GM12801 (cell line): ENCODE data around the gene MRPS18B.

Source experiments
- TF ChIP-seq, protein P1 (sequence below): IDR thresholded peaks from one replicate; pipeline ENCODE4 v1.5.1; 2011; ENCODE audit warnings: control low read depth; ENCODE audit not compliant: insufficient read length; ENCODE audit errors: extremely low read depth

Gene MRPS18B

GRCh38 chr6:30611150-30611855 lies 6.3 kb upstream of the MRPS18B start:
- TF ChIP-seq, protein P1, sequence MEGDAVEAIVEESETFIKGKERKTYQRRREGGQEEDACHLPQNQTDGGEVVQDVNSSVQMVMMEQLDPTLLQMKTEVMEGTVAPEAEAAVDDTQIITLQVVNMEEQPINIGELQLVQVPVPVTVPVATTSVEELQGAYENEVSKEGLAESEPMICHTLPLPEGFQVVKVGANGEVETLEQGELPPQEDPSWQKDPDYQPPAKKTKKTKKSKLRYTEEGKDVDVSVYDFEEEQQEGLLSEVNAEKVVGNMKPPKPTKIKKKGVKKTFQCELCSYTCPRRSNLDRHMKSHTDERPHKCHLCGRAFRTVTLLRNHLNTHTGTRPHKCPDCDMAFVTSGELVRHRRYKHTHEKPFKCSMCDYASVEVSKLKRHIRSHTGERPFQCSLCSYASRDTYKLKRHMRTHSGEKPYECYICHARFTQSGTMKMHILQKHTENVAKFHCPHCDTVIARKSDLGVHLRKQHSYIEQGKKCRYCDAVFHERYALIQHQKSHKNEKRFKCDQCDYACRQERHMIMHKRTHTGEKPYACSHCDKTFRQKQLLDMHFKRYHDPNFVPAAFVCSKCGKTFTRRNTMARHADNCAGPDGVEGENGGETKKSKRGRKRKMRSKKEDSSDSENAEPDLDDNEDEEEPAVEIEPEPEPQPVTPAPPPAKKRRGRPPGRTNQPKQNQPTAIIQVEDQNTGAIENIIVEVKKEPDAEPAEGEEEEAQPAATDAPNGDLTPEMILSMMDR, result no peak

DNA sequence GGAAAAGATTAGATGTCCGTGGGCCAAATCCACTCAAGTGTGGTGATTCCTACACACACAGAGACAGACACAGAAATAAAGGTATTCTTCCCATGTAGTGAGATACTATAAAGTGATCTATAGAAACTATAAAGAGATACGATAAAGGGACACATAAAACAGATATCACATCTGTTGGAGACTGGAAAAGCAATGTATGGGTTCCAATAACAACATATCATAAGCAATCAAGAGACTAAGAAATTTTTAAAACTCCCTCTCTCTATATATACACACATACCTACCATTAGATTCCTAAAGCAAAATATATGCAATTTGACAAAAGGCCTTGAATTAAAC lies 5.8 kb upstream of the MRPS18B start:
- TF ChIP-seq, protein P1, result no peak

GRCh38 chr6:30612213-30612612 lies 5.4 kb upstream of the MRPS18B start:
- TF ChIP-seq, protein P1, result no peak

GRCh38 chr6:30612687-30613248 lies 4.9 kb upstream of the MRPS18B start:
- TF ChIP-seq, protein P1, result no peak

DNA sequence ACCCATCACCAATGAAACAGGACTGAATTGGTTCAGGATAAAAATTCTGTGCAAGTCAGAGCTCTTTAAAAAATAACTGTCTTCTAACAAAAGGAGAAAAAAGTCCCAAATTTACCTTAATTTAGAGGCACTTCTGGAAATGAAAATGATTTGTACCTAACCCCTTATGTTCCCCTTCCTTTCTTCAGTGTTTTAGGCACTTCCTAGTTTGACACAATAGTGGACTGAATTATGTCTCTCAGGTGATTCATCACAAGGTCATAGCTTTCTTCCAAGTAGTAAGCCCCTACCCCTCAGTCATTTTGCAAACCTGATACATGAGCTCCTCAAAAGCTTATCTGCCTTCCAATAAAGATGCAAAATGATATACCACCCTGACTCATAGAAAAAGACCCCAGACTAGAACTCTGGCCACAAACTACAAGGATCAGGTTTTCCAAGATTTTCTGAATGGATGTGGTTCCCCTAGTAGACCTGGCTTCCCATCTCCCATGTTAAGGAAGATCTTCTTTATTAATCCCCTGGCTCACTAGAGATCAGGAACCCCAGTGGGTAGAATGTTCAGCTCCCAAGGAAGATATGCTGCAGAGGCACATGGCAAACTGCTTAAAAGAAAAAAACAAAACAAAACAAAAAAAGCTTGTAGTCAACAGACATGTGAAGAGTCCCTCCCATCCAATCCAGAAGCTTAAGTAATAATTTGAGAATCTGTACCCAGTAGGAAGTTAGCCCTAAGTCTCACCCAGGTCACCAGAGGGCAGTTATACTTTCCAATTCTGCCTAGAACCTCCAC lies 4.2 kb upstream of the MRPS18B start:
- TF ChIP-seq, protein P1, result no peak

DNA sequence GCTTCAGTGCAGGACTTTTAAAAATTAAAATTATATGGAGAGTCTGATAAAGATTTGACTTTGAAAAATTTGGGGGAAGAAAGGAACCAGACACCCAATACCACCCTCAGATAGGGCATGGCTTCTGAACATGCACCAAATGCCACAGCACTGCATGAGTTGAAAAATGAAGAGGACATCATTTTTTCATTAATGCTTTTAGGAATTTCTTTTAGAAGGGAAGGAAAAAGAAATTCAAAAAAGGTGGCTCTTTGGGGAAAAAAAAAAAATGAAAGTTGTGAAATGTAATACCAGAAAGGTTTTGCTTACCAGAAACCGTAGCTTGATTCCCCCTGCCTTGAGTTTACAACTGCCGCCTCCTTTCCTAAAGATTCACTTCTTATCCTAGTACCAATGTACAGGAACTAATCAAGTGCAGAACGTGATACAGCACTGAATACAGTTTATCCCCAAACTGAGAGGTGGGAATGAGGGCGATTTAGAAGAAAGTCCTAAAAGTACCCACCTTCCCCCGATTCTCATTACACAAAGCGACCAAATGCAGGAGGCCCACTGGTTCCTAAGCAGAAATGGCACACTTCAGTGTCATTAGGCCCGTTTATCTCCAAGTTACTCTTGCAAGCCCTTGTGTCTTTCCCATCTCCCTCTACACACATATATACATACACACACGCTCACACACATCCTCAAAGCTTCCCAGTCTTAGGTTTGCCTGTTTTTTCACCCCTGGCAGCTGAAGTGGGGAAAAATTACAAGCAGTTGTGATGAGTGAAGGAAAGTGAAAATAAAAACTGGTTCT lies 3.4 kb upstream of the MRPS18B start:
- TF ChIP-seq, protein P1, result no peak

DNA sequence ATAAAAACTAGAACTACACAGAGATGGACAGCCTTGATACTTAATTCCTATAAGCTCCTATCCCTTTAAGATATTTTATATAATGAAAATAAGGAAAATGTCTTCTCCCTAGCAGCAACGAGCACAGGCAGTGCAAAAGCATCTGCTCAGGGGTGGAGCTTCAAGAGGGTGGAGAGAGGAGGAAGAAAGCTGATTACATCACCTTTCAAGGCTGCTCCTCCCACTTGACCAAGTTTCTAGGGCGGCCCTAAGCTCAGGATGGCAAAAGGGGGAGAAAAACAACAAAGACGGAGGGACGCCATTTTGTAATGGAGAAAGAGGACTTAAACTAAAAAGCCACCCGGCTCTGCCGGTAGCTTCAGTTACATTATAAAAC lies 2.8 kb upstream of the MRPS18B start:
- TF ChIP-seq, protein P1, result no peak
